Lower leg skin (tissue), 3 donors: ENCODE measurements around the gene UBE2J1.

Experiments used
- CTCF ChIP-seq, 3 donors: fragments of 450-650 bp; IDR thresholded peaks; one replicate each; pipeline ENCODE4 v1.5.1; 2016; ENCODE audit warnings: antibody characterized with exemption in 3 of 3, mild to moderate bottlenecking in 3 of 3, moderate library complexity in 2 of 3
- POLR2A ChIP-seq, 2 donors: fragments of 450-650 bp; IDR thresholded peaks; one replicate each; pipeline ENCODE4 v1.6.1; 2016 to 2017; ENCODE audit warnings: antibody characterized with exemption in 2 of 2, mild to moderate bottlenecking in 1 of 2, moderate library complexity in 1 of 2

- no peak for TF ChIP-seq CTCF (IDR thresholded peaks at IDR 0.05)
- no peak for TF ChIP-seq POLR2A (IDR thresholded peaks at IDR 0.05)
Measured at GRCh38 chr6:89368107-89368506, 15.6 kb upstream of the UBE2J1 start.
